ENCODE data around the gene THSD4.

DNA sequence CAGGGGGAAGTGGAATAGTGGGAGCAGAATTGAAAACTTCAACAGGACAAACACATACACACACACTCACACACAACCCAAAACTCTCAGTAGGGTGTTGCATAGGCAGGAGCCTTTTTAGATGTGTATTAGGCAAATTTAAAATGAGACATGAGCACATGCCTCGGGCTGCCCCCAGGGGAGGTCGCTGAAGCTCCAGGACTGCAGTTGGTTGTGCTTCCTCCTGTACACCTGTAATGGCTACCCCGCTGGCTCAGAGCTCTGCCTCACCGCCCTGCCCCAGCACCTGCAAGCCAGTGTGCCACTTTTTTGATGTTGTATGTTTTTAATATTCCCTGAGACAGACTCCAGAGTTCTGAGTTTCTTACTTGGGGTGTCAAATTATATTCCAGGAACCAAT is 391.7 kb downstream of the THSD4 start:
- TF ChIP-seq, protein P1, sequence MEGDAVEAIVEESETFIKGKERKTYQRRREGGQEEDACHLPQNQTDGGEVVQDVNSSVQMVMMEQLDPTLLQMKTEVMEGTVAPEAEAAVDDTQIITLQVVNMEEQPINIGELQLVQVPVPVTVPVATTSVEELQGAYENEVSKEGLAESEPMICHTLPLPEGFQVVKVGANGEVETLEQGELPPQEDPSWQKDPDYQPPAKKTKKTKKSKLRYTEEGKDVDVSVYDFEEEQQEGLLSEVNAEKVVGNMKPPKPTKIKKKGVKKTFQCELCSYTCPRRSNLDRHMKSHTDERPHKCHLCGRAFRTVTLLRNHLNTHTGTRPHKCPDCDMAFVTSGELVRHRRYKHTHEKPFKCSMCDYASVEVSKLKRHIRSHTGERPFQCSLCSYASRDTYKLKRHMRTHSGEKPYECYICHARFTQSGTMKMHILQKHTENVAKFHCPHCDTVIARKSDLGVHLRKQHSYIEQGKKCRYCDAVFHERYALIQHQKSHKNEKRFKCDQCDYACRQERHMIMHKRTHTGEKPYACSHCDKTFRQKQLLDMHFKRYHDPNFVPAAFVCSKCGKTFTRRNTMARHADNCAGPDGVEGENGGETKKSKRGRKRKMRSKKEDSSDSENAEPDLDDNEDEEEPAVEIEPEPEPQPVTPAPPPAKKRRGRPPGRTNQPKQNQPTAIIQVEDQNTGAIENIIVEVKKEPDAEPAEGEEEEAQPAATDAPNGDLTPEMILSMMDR (IDR thresholded peaks at IDR 0.05): no peak
- TF ChIP-seq, protein P2, sequence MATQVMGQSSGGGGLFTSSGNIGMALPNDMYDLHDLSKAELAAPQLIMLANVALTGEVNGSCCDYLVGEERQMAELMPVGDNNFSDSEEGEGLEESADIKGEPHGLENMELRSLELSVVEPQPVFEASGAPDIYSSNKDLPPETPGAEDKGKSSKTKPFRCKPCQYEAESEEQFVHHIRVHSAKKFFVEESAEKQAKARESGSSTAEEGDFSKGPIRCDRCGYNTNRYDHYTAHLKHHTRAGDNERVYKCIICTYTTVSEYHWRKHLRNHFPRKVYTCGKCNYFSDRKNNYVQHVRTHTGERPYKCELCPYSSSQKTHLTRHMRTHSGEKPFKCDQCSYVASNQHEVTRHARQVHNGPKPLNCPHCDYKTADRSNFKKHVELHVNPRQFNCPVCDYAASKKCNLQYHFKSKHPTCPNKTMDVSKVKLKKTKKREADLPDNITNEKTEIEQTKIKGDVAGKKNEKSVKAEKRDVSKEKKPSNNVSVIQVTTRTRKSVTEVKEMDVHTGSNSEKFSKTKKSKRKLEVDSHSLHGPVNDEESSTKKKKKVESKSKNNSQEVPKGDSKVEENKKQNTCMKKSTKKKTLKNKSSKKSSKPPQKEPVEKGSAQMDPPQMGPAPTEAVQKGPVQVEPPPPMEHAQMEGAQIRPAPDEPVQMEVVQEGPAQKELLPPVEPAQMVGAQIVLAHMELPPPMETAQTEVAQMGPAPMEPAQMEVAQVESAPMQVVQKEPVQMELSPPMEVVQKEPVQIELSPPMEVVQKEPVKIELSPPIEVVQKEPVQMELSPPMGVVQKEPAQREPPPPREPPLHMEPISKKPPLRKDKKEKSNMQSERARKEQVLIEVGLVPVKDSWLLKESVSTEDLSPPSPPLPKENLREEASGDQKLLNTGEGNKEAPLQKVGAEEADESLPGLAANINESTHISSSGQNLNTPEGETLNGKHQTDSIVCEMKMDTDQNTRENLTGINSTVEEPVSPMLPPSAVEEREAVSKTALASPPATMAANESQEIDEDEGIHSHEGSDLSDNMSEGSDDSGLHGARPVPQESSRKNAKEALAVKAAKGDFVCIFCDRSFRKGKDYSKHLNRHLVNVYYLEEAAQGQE (IDR thresholded peaks at IDR 0.05; ENCODE audit: insufficient read depth in 1 of 2, low read depth in 2 of 2, low read length in 1 of 2): no peak
- TF ChIP-seq SIN3A (IDR thresholded peaks at IDR 0.05; ENCODE audit: borderline replicate concordance, insufficient read depth, low read depth, low read length): no peak
